Kidney tubule cell (primary cell): ENCODE results near the gene PXT1.
"Not testable (repeated sequence)": the region's sequence is repeated elsewhere in the genome, so short reads cannot be mapped to it uniquely, and the experiment has no call there.

Experiments used
- DNase-seq: peaks from one replicate; pipeline ENCODE4 v3.0.0-alpha.2; 2018; ENCODE audit warnings: low spot score

Gene PXT1

GRCh38 chr6:36442671-36443470 is at the start of gene PXT1, which contains the start of gene KCTD20:
Gene PXT1, minus strand, starts transcription at chr6:36442854. Its CDS starts 16,772 bp downstream, at chr6:36426082.
Gene KCTD20, plus strand, starts transcription at chr6:36443000. Its CDS starts 27,098 bp downstream, at chr6:36470098.
- peak; percentile 90 for DNase-seq

GRCh38 chr6:36492092-36492491 is 49.4 kb upstream of the PXT1 start:
- DNase-seq, result no peak

- peak; percentile 50 for DNase-seq
Observed at GRCh38 chr6:36491378-36491965, 48.8 kb upstream of the PXT1 start.

GRCh38 chr6:36489426-36489825 is 46.8 kb upstream of the PXT1 start:
- DNase-seq, result no peak

GRCh38 chr6:36488221-36488620 is 45.6 kb upstream of the PXT1 start:
- DNase-seq, result no peak

- no peak for DNase-seq
Observed at GRCh38 chr6:36487698-36488097, 45.0 kb upstream of the PXT1 start.

- DNase-seq, result no peak
Observed at GRCh38 chr6:36484736-36485135, 42.1 kb upstream of the PXT1 start.

GRCh38 chr6:36483326-36483725 is 40.7 kb upstream of the PXT1 start:
- DNase-seq, result not testable (repeated sequence)

- no peak for DNase-seq
Observed at GRCh38 chr6:36479256-36479655, 36.6 kb upstream of the PXT1 start.

- no peak for DNase-seq
Observed at GRCh38 chr6:36478051-36478526, 35.4 kb upstream of the PXT1 start.

GRCh38 chr6:36469946-36470345 is 27.3 kb upstream of the PXT1 start:
- no peak for DNase-seq

- no peak for DNase-seq
Observed at GRCh38 chr6:36469148-36469661, 26.6 kb upstream of the PXT1 start.

GRCh38 chr6:36467625-36468024 is 25.0 kb upstream of the PXT1 start:
- DNase-seq, result no peak

GRCh38 chr6:36464233-36464632 is 21.6 kb upstream of the PXT1 start:
- no peak for DNase-seq

GRCh38 chr6:36463676-36464075 is 21.0 kb upstream of the PXT1 start:
- DNase-seq, result peak; percentile 14

- no peak for DNase-seq
Observed at GRCh38 chr6:36461646-36462045, 19.0 kb upstream of the PXT1 start.

- no peak for DNase-seq
Observed at GRCh38 chr6:36460916-36461315, 18.3 kb upstream of the PXT1 start.

GRCh38 chr6:36459501-36459900 is 16.8 kb upstream of the PXT1 start:
- no peak for DNase-seq

- DNase-seq, result no peak
Observed at GRCh38 chr6:36455486-36456027, 12.9 kb upstream of the PXT1 start.

- DNase-seq, result not testable (repeated sequence)
Observed at GRCh38 chr6:36452897-36453296, 10.2 kb upstream of the PXT1 start.

GRCh38 chr6:36449173-36449572 is 6.5 kb upstream of the PXT1 start:
- not testable (repeated sequence) for DNase-seq

GRCh38 chr6:36445621-36446020 is 3.0 kb upstream of the PXT1 start:
- no peak for DNase-seq

GRCh38 chr6:36444470-36444869 is 1.8 kb upstream of the PXT1 start:
- DNase-seq, result no peak
